Upper lobe of left lung (tissue), 4 donors: ENCODE results near the gene LRRC15.

Experiments used
- CTCF ChIP-seq, 6 experiments: fragments of 450-650 bp in 4 of 6; fragments of 200-600 bp in 2 of 6; sonication (generic) in 2 of 6; IDR thresholded peaks; one replicate each; pipeline ENCODE4 v1.5.1; 2016 to 2019; ENCODE audit warnings: antibody characterized with exemption in 6 of 6
- EP300 ChIP-seq, 4 donors: sonication (generic); formaldehyde crosslinking; IDR thresholded peaks; one replicate each; pipeline ENCODE4 v1.5.1; 2017; ENCODE audit warnings: antibody characterized with exemption in 4 of 4, control low read depth in 2 of 4
- POLR2A ChIP-seq, 4 donors: fragments of 450-650 bp; IDR thresholded peaks; one replicate each; pipeline ENCODE4 v1.5.1; 2016 to 2017; ENCODE audit warnings: antibody characterized with exemption in 4 of 4, mild to moderate bottlenecking in 2 of 4

- TF ChIP-seq CTCF (IDR thresholded peaks at IDR 0.05), result no peak
- no peak for TF ChIP-seq EP300 (IDR thresholded peaks at IDR 0.05)
- TF ChIP-seq POLR2A (IDR thresholded peaks at IDR 0.05), result no peak
These were observed 52.6 kb downstream of the LRRC15 start for GRCh38 chr3:194316918-194317317.
